Panc1 (cell line): ENCODE data around the gene FZD7.

Source experiments
- CTCF ChIP-seq: fragments of 450-650 bp; IDR thresholded peaks from 2 replicates; pipeline ENCODE4 v1.5.1; 2017; ENCODE audit warnings: mild to moderate bottlenecking
- POLR2AphosphoS5 ChIP-seq: IDR thresholded peaks from 2 replicates; pipeline ENCODE4 v1.6.1; 2012; ENCODE audit warnings: mild to moderate bottlenecking, low read depth, low read length, moderate library complexity

GRCh38 chr2:202050652-202051051, 17.0 kb downstream of the FZD7 start:
- no peak for TF ChIP-seq CTCF
- TF ChIP-seq POLR2AphosphoS5: no peak
